GM21381 (cell line): ENCODE data around the gene NENF.
"Not testable (repeated sequence)": the region's sequence is repeated elsewhere in the genome, so short reads cannot be mapped to it uniquely, and the experiment has no call there.

Experiments used
- ATAC-seq: cut with Tn5 transposase; IDR thresholded peaks from one replicate; pipeline ENCODE4 v1.9.1; 2021; ENCODE audit warnings: mild to moderate bottlenecking, moderate library complexity; ENCODE audit not compliant: unreplicated experiment

Gene NENF

GRCh38 chr1:212480711-212481437 lies 48.2 kb downstream of the NENF start:
- not testable (repeated sequence) for ATAC-seq

- no peak for ATAC-seq
Observed at GRCh38 chr1:212481438-212481767, 48.7 kb downstream of the NENF start.

DNA sequence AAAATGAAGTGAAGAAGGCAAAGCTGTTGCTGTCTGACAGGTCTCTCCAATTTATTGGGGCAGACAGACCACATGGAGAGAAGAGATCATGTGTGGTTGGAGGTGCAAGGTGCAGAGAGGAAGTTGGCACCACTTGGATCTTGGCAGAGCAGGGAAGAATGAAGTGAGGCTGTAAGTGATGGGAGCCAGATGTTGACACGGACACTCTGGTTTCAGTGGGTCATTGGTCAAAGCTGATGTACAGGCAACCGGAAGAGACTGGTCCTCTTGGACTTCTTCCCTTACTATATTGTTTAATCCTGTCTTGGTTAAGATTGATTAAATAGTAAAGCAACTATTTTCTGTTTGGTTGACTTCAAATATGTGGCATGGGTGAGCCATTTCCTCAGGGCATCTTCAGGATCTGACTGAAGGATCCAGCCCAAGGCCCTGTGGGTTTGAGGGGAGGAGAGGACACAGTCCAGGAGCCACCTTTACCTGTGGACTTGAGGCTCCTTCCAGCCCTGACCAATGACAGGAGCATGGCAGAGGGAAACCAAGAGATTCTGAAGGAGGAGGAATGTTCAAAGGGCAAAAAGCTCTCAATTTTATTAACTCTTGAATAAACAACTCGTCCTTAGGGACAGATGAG lies 49.4 kb downstream of the NENF start:
- no peak for ATAC-seq

GRCh38 chr1:212482637-212483441 lies 50.1 kb downstream of the NENF start:
- no peak for ATAC-seq

GRCh38 chr1:212484701-212485570 lies 52.2 kb downstream of the NENF start:
- no peak for ATAC-seq

DNA sequence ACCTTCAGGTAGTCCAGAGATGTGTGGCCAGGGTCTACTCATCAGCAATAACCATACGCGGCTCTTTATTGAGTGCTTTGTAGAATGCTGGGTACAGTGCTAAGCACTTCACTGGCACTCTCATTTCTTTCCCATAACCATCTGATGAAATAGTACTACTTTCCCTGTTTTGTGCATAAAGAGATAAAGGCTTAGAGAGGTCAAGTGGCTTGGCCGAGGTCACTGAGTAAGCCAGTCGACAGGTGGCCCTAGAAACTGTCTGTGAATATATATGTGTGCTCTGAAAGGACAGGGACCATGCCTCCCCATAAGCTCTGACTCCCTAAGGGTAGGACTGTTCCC lies 52.8 kb downstream of the NENF start:
- ATAC-seq: no peak

DNA sequence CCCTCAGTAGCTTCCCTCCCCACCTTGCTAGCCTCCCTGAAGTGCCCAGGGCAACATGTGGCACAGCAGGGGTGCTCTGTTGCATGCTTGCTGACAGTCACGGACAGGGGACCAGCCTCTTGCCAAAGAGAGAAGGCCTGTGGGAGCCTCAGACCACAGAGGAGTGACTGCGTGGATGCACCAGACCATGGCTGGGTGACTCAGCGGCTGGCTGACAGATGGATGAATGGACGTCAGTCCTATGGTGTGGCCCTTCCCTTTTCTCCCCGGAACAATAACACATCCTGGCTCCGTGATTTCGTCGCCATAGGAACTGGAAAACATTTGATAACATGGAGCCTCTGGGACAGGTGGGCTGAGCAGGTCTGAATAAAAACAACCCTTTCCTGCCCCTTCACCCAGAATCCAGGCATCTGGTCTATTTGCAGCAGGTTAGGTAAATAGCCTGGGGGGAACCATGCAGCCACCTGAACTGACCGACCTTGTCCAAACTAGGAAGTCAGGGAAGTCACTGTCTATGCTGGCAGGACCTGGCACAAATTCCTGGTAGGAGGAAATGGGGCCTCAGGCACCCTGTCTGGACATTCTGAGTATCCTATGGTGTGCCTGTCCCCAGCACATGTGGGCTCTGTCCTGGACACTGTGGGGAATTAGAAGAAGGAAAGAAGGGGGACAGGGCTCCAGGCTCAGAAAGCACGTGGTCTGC lies 53.3 kb downstream of the NENF start:
- ATAC-seq: no peak

GRCh38 chr1:212486619-212486975 lies 53.9 kb downstream of the NENF start:
- no peak for ATAC-seq

DNA sequence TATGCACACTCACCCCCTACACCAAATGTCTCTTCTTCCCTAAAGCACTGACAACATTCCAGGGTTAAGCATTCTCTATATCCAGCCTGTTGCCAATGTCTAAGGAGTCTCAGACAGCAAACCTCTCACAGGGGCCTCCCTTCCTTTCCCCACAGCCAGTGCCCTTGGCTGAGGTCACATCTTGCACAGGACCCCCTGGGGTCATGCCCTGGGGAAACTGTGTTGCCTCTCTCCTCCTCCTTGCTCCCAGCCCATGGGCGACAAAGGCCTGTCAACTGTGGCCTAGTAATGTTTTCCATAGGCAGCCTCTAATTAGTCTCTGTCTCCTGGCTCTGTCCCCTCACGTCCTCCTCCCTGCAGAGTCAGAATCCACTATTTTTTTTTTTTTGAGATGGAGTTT lies 54.6 kb downstream of the NENF start:
- ATAC-seq: no peak

- ATAC-seq: no peak
Observed at GRCh38 chr1:212487774-212488435, 55.2 kb downstream of the NENF start.

DNA sequence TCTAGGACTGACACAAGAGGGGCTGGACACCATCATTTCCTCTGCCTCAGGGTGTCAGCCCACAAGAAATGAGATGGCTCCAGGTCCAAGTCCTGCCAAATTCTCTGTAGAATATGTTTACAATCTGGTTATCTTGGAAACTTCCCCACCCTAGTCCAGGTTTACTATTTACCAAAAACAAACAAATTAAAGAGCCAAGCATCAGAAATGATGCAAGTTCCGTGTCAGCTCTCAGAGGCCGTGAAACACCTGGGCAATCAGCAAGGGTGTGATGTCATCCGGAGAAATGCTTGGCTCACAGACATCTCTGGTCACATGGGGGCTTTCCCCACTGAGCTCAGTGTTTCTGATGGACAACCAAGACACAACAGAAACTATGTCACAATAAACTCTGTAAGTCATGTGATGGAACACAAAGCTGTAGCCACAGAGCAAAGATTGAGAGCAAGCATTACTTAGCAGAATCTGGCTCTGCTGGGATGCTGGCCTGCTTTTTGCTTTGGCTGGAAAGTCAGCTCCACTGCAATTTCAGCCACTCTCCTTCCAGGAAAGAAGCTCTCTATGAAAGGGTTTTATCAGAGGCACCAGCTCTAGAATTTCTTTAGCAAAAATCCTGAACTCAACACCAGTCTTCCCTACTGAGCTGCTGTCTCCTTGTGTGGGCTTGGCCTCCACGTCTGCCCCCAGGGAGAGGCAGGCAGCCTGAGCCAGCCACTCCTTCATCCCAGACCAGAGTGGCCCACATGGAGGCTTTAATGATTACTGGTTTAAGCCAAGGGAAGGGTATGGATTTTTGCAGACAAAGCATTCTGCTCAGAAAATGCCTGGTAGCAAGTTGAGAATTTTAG lies 55.9 kb downstream of the NENF start:
- ATAC-seq: peak; percentile 68

DNA sequence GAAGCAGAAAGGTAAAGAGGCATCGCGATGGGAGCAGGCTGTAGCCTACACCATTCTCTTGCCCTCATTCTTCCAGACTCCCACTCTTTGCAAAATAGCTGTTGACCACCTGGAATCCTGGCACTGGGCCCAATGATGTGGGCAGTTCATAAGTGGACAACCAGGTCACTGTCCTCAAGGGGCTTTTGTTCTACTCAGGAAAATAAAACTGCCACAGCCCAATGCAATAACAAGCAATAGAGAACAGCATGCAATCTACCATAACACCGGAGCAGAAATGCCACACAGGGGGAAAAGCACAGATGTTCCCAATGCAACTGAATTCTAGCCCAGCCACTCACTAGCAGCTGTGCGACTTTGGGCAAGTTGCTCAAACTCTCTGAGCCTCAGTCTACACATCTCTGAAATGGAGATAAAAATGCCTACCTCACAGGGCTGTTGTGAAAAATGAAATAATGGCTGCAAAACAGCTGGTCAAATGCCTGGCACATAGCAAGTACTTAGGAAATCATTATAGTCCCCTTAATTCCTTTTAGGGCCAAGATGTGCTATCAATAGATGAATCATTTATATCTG lies 56.7 kb downstream of the NENF start:
- ATAC-seq: no peak

DNA sequence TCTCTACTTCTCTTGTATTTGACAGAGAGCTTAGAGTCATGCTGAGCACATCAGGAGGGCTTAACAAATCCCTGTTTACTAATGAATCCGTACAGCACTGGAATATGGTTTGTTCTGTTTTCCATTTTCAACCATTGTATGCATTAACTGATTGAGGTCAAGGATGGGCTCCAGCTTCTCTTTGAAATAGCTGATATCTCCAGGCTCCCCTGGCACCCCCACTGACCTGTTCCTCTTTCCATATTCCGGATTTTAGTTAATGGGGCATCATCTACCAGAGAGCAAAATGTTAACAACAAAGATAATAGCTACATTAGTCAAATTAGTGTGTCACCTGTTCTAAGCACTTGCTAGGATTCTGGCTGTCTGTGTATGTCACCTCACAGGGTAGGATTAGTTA lies 57.6 kb downstream of the NENF start:
- ATAC-seq: no peak

DNA sequence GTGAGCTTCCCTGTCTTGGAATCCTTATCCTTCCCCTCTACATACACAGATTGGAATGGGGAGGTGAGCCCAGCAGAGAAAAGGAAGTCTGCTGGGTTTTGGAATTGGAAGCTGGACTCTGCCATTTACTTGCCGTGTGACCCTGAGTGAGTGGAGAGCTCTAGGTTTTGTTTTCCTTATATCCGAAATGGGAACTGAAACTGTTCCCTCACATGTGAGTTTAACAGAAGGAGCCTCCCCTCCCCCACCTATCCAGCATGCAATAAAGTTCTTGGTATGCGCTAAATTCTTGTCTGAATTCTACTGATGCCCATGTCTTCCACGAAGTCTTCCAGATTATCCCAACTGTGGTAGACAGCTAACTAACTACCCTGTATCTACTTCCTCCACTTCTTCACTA lies 58.7 kb downstream of the NENF start:
- no peak for ATAC-seq
